PC-9 (cell line): Measurements from ENCODE around the gene FCN3. TPM values are rescaled to one million over a fixed set of nuclear protein-coding genes. Genes with fewer than 3 reads are reported as not detected.

ENCODE experiments used
- BruUV-seq: library from RNA; stranded (reverse); fragments of 400-500 nt; replicated peaks from 2 replicates; lab custom pipeline; 2021; lab: Mats Ljungman, UMichigan
- CTCF ChIA-PET: fragments of 300-600 bp; sonication (Branson Sonifier 250); formaldehyde crosslinking; loops from one replicate; lab custom pipeline; 2022; ENCODE audit warnings: antibody characterized with exemption; lab: Charles Lee
- POLR2A ChIA-PET: fragments of 300-600 bp; sonication (Branson Sonifier 250); formaldehyde crosslinking; loops from one replicate; lab custom pipeline; 2022; ENCODE audit warnings: antibody characterized with exemption; ENCODE audit not compliant: unreplicated experiment; lab: Charles Lee
- DNase-seq, 2 experiments: peaks; one replicate each; pipeline versions ENCODE4 v3.0.0 to v3.0.0-alpha.2; 2015 to 2022; ENCODE audit warnings: mixed read lengths in 1 of 2
- H2AFZ ChIP-seq: fragments of 200-600 bp; sonication (generic); 2 replicates; pipeline ENCODE4 v1.8.1; 2017; ENCODE audit warnings: antibody characterized with exemption
- H3F3A ChIP-seq: fragments of 200-600 bp; sonication (generic); 2 replicates; pipeline ENCODE4 v1.8.1; 2017; ENCODE audit warnings: antibody characterized with exemption, mild to moderate bottlenecking, low read depth; ENCODE audit not compliant: insufficient read depth
- H3K27ac ChIP-seq: fragments of 200-600 bp; sonication (generic); 2 replicates; pipeline ENCODE4 v1.6.1; 2016; ENCODE audit warnings: mixed run types
- H3K27me3 ChIP-seq: fragments of 200-600 bp; sonication (generic); 2 replicates; pipeline ENCODE4 v1.6.1; 2016; ENCODE audit warnings: low read depth, mixed run types; ENCODE audit not compliant: insufficient read depth
- H3K36me3 ChIP-seq: fragments of 200-600 bp; sonication (generic); 2 replicates; pipeline ENCODE4 v1.6.1; 2016; ENCODE audit warnings: low read depth, mixed run types
- H3K4me1 ChIP-seq: fragments of 200-600 bp; sonication (generic); replicated peaks from 2 replicates; pipeline ENCODE4 v1.6.1; 2016; ENCODE audit warnings: mixed run types; ENCODE audit not compliant: insufficient read depth
- H3K4me2 ChIP-seq: fragments of 200-600 bp; sonication (generic); 2 replicates; pipeline ENCODE4 v1.6.1; 2017; ENCODE audit warnings: mixed run types
- H3K4me3 ChIP-seq: fragments of 200-600 bp; sonication (generic); 2 replicates; pipeline ENCODE4 v1.6.1; 2016; ENCODE audit warnings: mixed run types
- H3K79me2 ChIP-seq: fragments of 200-600 bp; sonication (generic); 2 replicates; pipeline ENCODE4 v1.6.1; 2017; ENCODE audit warnings: low read depth, mixed run types
- H3K9me2 ChIP-seq: fragments of 200-600 bp; sonication (generic); 2 replicates; pipeline ENCODE4 v1.8.1; 2017; ENCODE audit warnings: mild to moderate bottlenecking; ENCODE audit not compliant: insufficient read depth
- H3K9me3 ChIP-seq: fragments of 200-600 bp; sonication (generic); 2 replicates; pipeline ENCODE4 v1.8.1; 2016; ENCODE audit warnings: low read depth; ENCODE audit not compliant: insufficient read depth
- H4K20me1 ChIP-seq: fragments of 200-600 bp; sonication (generic); 2 replicates; pipeline ENCODE4 v1.8.1; 2017; ENCODE audit not compliant: insufficient read depth
- CTCF ChIP-seq: fragments of 200-600 bp; sonication (generic); conservative IDR thresholded peaks from 2 replicates; pipeline ENCODE4 v1.6.1; 2017; ENCODE audit warnings: mixed run types, antibody characterized with exemption, mild to moderate bottlenecking, moderate library complexity
- EZH2 ChIP-seq: fragments of 200-600 bp; sonication (generic); IDR thresholded peaks from 2 replicates; pipeline ENCODE4 v1.8.0; 2017; ENCODE audit warnings: antibody characterized with exemption, low read depth
- intact Hi-C: fragments of 100-400 bp; cut with micrococcal nuclease; formaldehyde crosslinking; loops from one replicate; pipeline ENCODE4 v1.10.0; 2022; ENCODE audit not compliant: unreplicated experiment
- total RNA-seq: library from RNA; stranded (reverse); gene quantifications from 2 replicates; pipeline ENCODE4 v1.2.3, GENCODE V29; 2021

The FCN3 gene
- total RNA-seq, 1 experiment from 2014 or later: not detected

- POLR2A ChIA-PET: no interaction called here
These were observed 43.8 kb downstream of the FCN3 start for GRCh38 chr1:27330786-27331185.

GRCh38 chr1:27327964-27328363 is 46.7 kb downstream of the FCN3 start:
- POLR2A ChIA-PET: no interaction called here
- peaks cover 30% of the 10 kb centered on the region for H3K79me2 ChIP-seq
- no peaks in the 10 kb centered on the region for H3K9me2 ChIP-seq
- H4K20me1 ChIP-seq: no peaks in the 10 kb centered on the region
- no peak for DNase-seq
- CTCF ChIA-PET: no interaction called here
- no peaks in the 10 kb centered on the region for H3F3A ChIP-seq
- no peak overlapping the region for H3K4me2 ChIP-seq
- no peaks in the 10 kb centered on the region; the same call in 1 of the 2 replicates for H3K36me3 ChIP-seq
- no peak overlapping the region for H3K4me3 ChIP-seq
- no peak overlapping the region for H2AFZ ChIP-seq
- BruUV-seq: no TSS peak
- intact Hi-C loops: no loop called here
- H3K9me3 ChIP-seq: no peaks in the 10 kb centered on the region
- no peak overlapping the region for H3K27ac ChIP-seq
- H3K4me1 ChIP-seq: peaks cover 8% of the 10 kb centered on the region
- H3K27me3 ChIP-seq: no peaks in the 10 kb centered on the region
- TF ChIP-seq EZH2 (no peak), CTCF (no peak)

More at GRCh38 chr1:27330786-27331185, 43.8 kb downstream of the FCN3 start:
- no peaks in the 10 kb centered on the region for H3K9me3 ChIP-seq
- TF ChIP-seq EZH2: no peak
- H3K27me3 ChIP-seq: no peaks in the 10 kb centered on the region
- H2AFZ ChIP-seq: no peak overlapping the region
- no peak for DNase-seq
- intact Hi-C loops: no loop called here
- no peak overlapping the region for H3K4me3 ChIP-seq
- H4K20me1 ChIP-seq: no peaks in the 10 kb centered on the region
- H3K4me2 ChIP-seq: no peak overlapping the region
- peaks cover 10% of the 10 kb centered on the region for H3K79me2 ChIP-seq
- H3K36me3 ChIP-seq: no peaks in the 10 kb centered on the region; the same call in 1 of the 2 replicates
- H3F3A ChIP-seq: no peaks in the 10 kb centered on the region
- BruUV-seq: no TSS peak
- no peaks in the 10 kb centered on the region for H3K4me1 ChIP-seq
- no peak overlapping the region for H3K27ac ChIP-seq
- H3K9me2 ChIP-seq: no peaks in the 10 kb centered on the region
- CTCF ChIA-PET: no interaction called here

GRCh38 chr1:27325286-27325685 is 49.3 kb downstream of the FCN3 start:
- Histone ChIP-seq H3K4me3 (no peak overlapping the region), H3K27ac (no peak overlapping the region), H3K4me1 (peaks cover 9% of the 10 kb centered on the region), H3K79me2 (peaks cover 39% of the 10 kb centered on the region), H3K9me3 (no peaks in the 10 kb centered on the region), H3K27me3 (no peaks in the 10 kb centered on the region), H3K36me3 (no peaks in the 10 kb centered on the region), H2AFZ (no peak overlapping the region), H4K20me1 (no peaks in the 10 kb centered on the region), H3F3A (no peaks in the 10 kb centered on the region), H3K9me2 (no peaks in the 10 kb centered on the region), H3K4me2 (no peak overlapping the region)
- BruUV-seq: no TSS peak
- DNase-seq: no peak
- POLR2A ChIA-PET: no interaction called here
- TF ChIP-seq CTCF: no peak
- no peak for TF ChIP-seq EZH2
- CTCF ChIA-PET: no interaction called here
- intact Hi-C loops: no loop called here
